K562 (cell line): ENCODE data around the gene BCL7C. TPM values are rescaled to one million over a fixed set of nuclear protein-coding genes. Genes with fewer than 3 reads are reported as not detected.
A peak's percentile ranks its signal among the peaks of the same experiment; 100 is the strongest.

Experiments
- JUND ChIP-seq, 2 experiments: IDR thresholded peaks; 2 replicates in 1 of 2; 3 replicates in 1 of 2; pipeline ENCODE4 v1.6.1; 2011; ENCODE audit warnings: borderline replicate concordance in 2 of 2, low read depth in 2 of 2, low read length in 2 of 2, improper control_type of control experiment in 1 of 2, missing biosample characterization in 1 of 2, missing genetic modification characterization in 1 of 2, missing genetic modification reagents in 1 of 2
- NBN ChIP-seq: fragments of 450-650 bp; IDR thresholded peaks from 2 replicates; pipeline ENCODE4 v1.6.1; 2016; ENCODE audit warnings: low read depth, mild to moderate bottlenecking
- POLR2A ChIP-seq: fragments of 450-650 bp; conservative IDR thresholded peaks from 2 replicates; pipeline ENCODE4 v1.6.1; 2016
- RBM34 ChIP-seq: fragments of 200-400 bp; formaldehyde crosslinking; IDR thresholded peaks from 2 replicates; pipeline ENCODE4 v1.6.1; 2018; ENCODE audit warnings: low read length, borderline replicate concordance; ENCODE audit not compliant: insufficient read depth
- RFX5 ChIP-seq: IDR thresholded peaks from 2 replicates; pipeline ENCODE4 v1.6.1; 2011; ENCODE audit warnings: low read depth, mild to moderate bottlenecking, improper control_type of control experiment, low read length
- SMARCA5 ChIP-seq: fragments of 450-650 bp; IDR thresholded peaks from 2 replicates; pipeline ENCODE4 v1.6.1; 2016
- ZNF12 ChIP-seq: sonication (generic); formaldehyde crosslinking; IDR thresholded peaks from 2 replicates; pipeline ENCODE4 v1.4.0; 2020; ENCODE audit warnings: mild to moderate bottlenecking, missing genetic modification reagents
- ZNF175 ChIP-seq: fragments of 200-800 bp; sonication (Bioruptor generic); IDR thresholded peaks from 2 replicates; pipeline ENCODE4 v1.6.1; 2016; ENCODE audit warnings: low read depth, mild to moderate bottlenecking, missing genetic modification characterization, missing compliant biosample characterization
- ZNF311 ChIP-seq: fragments of 250-450 bp; sonication (Bioruptor Pico); IDR thresholded peaks from 2 replicates; pipeline ENCODE4 v1.4.0; 2020; ENCODE audit warnings: mild to moderate bottlenecking, moderate library complexity
- ZNF785 ChIP-seq: fragments of 250-450 bp; sonication (Bioruptor Pico); IDR thresholded peaks from 2 replicates; pipeline ENCODE4 v1.4.0; 2020; ENCODE audit warnings: mild to moderate bottlenecking
- polyA plus RNA-seq, 8 experiments: library from polyadenylated mRNA; depleted of rRNA in 4 of 8; stranded (reverse) in 5 of 8; unstranded in 3 of 8; fragments of >200 nt; fragmentation: Nextera tagmentation in 2 of 8; fragmentation: Illumina TruSeq in 1 of 8; extraction: Ambion mirVana in 2 of 8; extraction: Trizol in 1 of 8; gene quantifications; 2 replicates each; pipeline versions ENCODE4 v1.2.1 to v1.2.3, GENCODE V29; 2011 to 2014; ENCODE audit warnings: inconsistent platforms in 1 of 8, missing spikeins in 1 of 8
- total RNA-seq, 7 experiments: library from RNA; depleted of rRNA in 6 of 7; stranded (reverse); fragments of >200 nt in 6 of 7; fragmentation: Illumina TruSeq in 2 of 7; extraction: Trizol in 2 of 7; gene quantifications; 2 replicates each; pipeline versions ENCODE4 v1.2.1 to v1.2.3, GENCODE V29; 2011 to 2021; ENCODE audit warnings: low replicate concordance in 1 of 7
- TF ChIP-seq, protein P1 (sequence below), 2 experiments: fragments of 450-650 bp in 1 of 2; sonication (generic) in 1 of 2; formaldehyde crosslinking in 1 of 2; IDR thresholded peaks; 2 replicates each; pipeline versions ENCODE4 v1.7.1 to v1.9.0; 2016 to 2022; ENCODE audit warnings: inconsistent platforms in 1 of 2, mild to moderate bottlenecking in 1 of 2, missing genetic modification reagents in 1 of 2
- TF ChIP-seq, protein P2 (sequence below): fragments of 450-650 bp; formaldehyde crosslinking; IDR thresholded peaks from 2 replicates; pipeline ENCODE4 v1.4.0; 2020; ENCODE audit warnings: mild to moderate bottlenecking, moderate library complexity
- TF ChIP-seq, protein P3 (sequence below): fragments of 450-650 bp; IDR thresholded peaks from 2 replicates; pipeline ENCODE4 v1.7.1; 2018; ENCODE audit warnings: mild to moderate bottlenecking, low read depth; ENCODE audit not compliant: partially characterized antibody

BCL7C gene
- total and polyA plus RNA-seq, 9 of the 15 experiments (the other 6 are each of a cell fraction or from before 2014, with no cell fraction given), result 1.7 to 85.8 (median 19.6) TPM

DNA sequence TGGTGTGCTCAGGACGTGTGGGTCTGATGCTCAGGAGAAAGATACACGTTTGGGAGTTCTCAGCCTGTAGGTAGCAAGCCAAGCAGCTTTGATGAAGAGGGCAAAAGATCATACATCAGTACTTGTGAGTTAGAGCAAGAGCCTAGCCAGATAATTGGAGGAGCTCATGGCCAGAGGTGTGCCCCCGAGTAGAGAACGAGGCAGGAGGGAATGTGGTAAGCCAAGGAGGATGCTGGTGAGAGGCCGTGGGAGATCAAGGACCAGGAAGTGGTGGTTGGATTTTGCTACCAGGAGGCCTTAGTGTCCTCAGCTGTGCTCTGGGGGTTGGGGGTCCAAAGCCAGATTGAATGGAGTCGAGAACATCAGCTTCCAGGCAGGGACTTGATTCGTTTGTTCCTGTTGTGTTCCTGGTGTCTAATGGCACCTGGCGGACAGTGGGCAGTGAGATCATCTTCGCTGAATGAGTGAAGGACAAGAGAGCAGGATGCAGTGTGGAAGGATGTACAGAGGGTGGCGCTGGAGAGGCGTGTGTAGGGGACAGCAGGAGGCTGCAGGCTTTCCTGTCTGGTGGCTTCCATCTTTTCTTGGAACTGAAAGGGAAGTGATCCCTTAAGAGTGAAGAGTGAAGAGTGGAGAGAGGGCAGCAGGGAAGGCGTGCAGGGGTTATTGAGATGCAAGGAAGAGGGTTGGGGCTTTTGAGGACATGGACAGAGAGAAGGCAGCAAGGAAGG is 41.1 kb upstream of the BCL7C start (continued):
- TF ChIP-seq, protein P1, sequence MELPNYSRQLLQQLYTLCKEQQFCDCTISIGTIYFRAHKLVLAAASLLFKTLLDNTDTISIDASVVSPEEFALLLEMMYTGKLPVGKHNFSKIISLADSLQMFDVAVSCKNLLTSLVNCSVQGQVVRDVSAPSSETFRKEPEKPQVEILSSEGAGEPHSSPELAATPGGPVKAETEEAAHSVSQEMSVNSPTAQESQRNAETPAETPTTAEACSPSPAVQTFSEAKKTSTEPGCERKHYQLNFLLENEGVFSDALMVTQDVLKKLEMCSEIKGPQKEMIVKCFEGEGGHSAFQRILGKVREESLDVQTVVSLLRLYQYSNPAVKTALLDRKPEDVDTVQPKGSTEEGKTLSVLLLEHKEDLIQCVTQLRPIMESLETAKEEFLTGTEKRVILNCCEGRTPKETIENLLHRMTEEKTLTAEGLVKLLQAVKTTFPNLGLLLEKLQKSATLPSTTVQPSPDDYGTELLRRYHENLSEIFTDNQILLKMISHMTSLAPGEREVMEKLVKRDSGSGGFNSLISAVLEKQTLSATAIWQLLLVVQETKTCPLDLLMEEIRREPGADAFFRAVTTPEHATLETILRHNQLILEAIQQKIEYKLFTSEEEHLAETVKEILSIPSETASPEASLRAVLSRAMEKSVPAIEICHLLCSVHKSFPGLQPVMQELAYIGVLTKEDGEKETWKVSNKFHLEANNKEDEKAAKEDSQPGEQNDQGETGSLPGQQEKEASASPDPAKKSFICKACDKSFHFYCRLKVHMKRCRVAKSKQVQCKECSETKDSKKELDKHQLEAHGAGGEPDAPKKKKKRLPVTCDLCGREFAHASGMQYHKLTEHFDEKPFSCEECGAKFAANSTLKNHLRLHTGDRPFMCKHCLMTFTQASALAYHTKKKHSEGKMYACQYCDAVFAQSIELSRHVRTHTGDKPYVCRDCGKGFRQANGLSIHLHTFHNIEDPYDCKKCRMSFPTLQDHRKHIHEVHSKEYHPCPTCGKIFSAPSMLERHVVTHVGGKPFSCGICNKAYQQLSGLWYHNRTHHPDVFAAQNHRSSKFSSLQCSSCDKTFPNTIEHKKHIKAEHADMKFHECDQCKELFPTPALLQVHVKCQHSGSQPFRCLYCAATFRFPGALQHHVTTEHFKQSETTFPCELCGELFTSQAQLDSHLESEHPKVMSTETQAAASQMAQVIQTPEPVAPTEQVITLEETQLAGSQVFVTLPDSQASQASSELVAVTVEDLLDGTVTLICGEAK (IDR thresholded peaks at IDR 0.05), result no peak
- TF ChIP-seq, protein P1 (CRISPR knock-in tag; IDR thresholded peaks at IDR 0.05), result no peak
- TF ChIP-seq ZNF12 (CRISPR knock-in tag) (no peak), ZNF311 (no peak), POLR2A (0 out of 2 replicates have a peak, but pooled peaks have one; percentile 29), JUND (IDR thresholded peaks at IDR 0.05; ENCODE audit: borderline replicate concordance, low read depth, low read length) (peak; percentile 66; the same call in 1 of the 2 replicates), JUND (tag; IDR thresholded peaks at IDR 0.05; ENCODE audit: borderline replicate concordance, low read depth, low read length) (peak; percentile 68; the same call in 2 of the 3 replicates), ZNF175 (CRISPR knock-in tag) (no peak), NBN (0 out of 2 replicates have a peak, but pooled peaks have one; percentile 38), SMARCA5 (no peak), RBM34 (no peak), RFX5 (no peak), ZNF785 (no peak)
- TF ChIP-seq, protein P2, sequence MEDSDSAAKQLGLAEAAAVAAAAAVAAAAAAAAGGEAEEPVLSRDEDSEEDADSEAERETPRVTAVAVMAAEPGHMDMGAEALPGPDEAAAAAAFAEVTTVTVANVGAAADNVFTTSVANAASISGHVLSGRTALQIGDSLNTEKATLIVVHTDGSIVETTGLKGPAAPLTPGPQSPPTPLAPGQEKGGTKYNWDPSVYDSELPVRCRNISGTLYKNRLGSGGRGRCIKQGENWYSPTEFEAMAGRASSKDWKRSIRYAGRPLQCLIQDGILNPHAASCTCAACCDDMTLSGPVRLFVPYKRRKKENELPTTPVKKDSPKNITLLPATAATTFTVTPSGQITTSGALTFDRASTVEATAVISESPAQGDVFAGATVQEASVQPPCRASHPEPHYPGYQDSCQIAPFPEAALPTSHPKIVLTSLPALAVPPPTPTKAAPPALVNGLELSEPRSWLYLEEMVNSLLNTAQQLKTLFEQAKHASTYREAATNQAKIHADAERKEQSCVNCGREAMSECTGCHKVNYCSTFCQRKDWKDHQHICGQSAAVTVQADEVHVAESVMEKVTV (CRISPR knock-in tag), result 0 out of 2 replicates have a peak, but pooled peaks have one; percentile 9
- TF ChIP-seq, protein P3, sequence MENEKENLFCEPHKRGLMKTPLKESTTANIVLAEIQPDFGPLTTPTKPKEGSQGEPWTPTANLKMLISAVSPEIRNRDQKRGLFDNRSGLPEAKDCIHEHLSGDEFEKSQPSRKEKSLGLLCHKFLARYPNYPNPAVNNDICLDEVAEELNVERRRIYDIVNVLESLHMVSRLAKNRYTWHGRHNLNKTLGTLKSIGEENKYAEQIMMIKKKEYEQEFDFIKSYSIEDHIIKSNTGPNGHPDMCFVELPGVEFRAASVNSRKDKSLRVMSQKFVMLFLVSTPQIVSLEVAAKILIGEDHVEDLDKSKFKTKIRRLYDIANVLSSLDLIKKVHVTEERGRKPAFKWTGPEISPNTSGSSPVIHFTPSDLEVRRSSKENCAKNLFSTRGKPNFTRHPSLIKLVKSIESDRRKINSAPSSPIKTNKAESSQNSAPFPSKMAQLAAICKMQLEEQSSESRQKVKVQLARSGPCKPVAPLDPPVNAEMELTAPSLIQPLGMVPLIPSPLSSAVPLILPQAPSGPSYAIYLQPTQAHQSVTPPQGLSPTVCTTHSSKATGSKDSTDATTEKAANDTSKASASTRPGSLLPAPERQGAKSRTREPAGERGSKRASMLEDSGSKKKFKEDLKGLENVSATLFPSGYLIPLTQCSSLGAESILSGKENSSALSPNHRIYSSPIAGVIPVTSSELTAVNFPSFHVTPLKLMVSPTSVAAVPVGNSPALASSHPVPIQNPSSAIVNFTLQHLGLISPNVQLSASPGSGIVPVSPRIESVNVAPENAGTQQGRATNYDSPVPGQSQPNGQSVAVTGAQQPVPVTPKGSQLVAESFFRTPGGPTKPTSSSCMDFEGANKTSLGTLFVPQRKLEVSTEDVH, result no peak
